Activated CD4-positive, alpha-beta memory T cell treated with anti-CD3 and anti-CD28 coated beads, Interleukin-2, amount 10 ng/mL, durations not matched to agents 7 days and 5 days (primary cell): ENCODE data around the gene SPAG7. TPM values are rescaled to one million over a fixed set of nuclear protein-coding genes. Genes with fewer than 3 reads are reported as not detected.
A peak's percentile ranks its signal among the peaks of the same experiment; 100 is the strongest.

Experiments
- CTCF ChIA-PET: fragments of 350-600 bp; sonication (Branson Sonifier 250); formaldehyde crosslinking; loops from one replicate; lab custom pipeline; 2021; ENCODE audit warnings: antibody characterized with exemption, inconsistent platforms; lab: Charles Lee
- POLR2A ChIA-PET: fragments of 350-600 bp; sonication (Branson Sonifier 250); formaldehyde crosslinking; loops from one replicate; lab custom pipeline; 2021; ENCODE audit warnings: antibody characterized with exemption; lab: Charles Lee
- DNase-seq: peaks from one replicate; pipeline ENCODE4 v3.0.0-alpha.2; 2020
- H3K27ac Mint-ChIP-seq: one replicate; pipeline ENCODE4 v1.8.0; 2021; ENCODE audit warnings: mild to moderate bottlenecking, mixed read lengths
- H3K27me3 Mint-ChIP-seq: one replicate; pipeline ENCODE4 v1.8.0; 2021; ENCODE audit warnings: mixed read lengths
- H3K36me3 Mint-ChIP-seq: one replicate; pipeline ENCODE4 v1.8.0; 2021; ENCODE audit warnings: low read depth, mixed read lengths
- H3K4me1 Mint-ChIP-seq: one replicate; pipeline ENCODE4 v1.8.0; 2021; ENCODE audit warnings: mixed read lengths
- H3K4me3 Mint-ChIP-seq: one replicate; pipeline ENCODE4 v1.8.0; 2021; ENCODE audit warnings: mild to moderate bottlenecking, mixed read lengths
- H3K9me3 Mint-ChIP-seq: one replicate; pipeline ENCODE4 v1.8.0; 2021; ENCODE audit warnings: mixed read lengths
- total RNA-seq, 2 experiments: library from RNA; stranded (reverse); gene quantifications; one replicate each; pipeline ENCODE4 v1.2.3, GENCODE V29; 2021

SPAG7 gene, protein sequence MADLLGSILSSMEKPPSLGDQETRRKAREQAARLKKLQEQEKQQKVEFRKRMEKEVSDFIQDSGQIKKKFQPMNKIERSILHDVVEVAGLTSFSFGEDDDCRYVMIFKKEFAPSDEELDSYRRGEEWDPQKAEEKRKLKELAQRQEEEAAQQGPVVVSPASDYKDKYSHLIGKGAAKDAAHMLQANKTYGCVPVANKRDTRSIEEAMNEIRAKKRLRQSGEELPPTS
- total RNA-seq: 10 to 100 TPM; 53.0 to 58.2 TPM

DNA sequence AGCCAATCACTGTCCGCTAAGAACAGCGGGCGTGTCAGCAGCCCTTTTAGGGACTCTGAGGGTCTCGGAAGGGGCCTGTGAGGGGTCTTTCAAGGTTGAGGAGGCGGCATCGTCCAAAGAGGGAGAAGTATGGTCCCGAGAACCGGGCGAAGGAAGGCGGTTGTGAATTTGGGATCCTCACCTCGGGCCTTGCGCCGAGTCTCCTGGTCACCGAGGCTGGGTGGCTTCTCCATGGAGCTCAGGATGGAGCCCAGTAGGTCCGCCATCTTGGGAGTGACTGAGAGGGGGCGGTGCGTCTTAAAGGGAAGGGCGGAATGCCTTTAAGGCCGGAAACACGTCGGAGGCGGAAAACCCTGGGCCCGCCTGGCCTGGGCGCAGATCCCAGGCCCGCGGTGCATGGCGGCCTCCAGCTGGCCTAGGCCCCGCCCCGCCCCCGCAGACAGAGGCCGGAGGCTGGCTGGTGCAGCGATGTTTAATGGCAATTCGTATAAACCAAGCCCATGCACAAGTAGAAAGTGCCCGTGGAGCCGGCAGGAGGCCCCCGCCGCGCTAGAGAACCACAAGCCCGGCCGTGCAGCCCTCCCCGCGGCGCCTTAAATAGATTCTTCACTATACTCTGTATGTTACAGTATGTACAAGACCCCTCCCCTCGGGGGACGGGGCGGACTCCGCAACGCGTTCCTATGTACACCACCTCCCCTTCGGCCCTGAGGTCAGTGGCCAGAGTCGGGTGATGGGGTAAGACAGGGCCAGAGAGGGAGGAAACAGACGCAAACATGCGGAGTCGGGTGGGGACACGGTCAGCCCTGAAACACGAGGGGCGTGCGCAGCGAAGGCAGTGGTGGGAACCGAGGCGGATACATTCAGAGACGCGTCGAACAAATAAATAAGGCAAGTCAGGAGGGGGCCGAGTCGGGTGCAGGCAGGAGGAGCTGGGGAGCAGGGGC is at the start of gene SPAG7:
Gene SPAG7 (minus strand): TSS at position 279 of the 947 bp plus-strand sequence. CDS start 13 bp downstream, at position 266.
- ChIA-PET POLR2A (interaction anchor here (0.8 to 15.5 kb wide), 16 partner anchors 12 to 824 kb away, joined by 3 to 711 read pairs (median 4); partner anchors contain the start of genes CAMTA2, CHRNE, ENO3 and INCA1), CTCF (interaction anchor here (0.6 to 2.4 kb wide), 21 partner anchors 9 to 471 kb away, joined by 3 to 22 read pairs (median 5); partner anchors contain the start of genes C1QBP, CAMTA2, CHRNE and ENO3)
- peak; percentile 95 for DNase-seq
- Mint-ChIP-seq H3K9me3 (no peaks in the 10 kb centered on the region), H3K4me3 (no peak within 1 kb of the TSS), H3K27ac (no peak within 1 kb of the TSS), H3K4me1 (peaks cover 25% of the 10 kb centered on the region), H3K36me3 (peaks cover 32% of the 10 kb centered on the region), H3K27me3 (no peaks in the 10 kb centered on the region)

DNA sequence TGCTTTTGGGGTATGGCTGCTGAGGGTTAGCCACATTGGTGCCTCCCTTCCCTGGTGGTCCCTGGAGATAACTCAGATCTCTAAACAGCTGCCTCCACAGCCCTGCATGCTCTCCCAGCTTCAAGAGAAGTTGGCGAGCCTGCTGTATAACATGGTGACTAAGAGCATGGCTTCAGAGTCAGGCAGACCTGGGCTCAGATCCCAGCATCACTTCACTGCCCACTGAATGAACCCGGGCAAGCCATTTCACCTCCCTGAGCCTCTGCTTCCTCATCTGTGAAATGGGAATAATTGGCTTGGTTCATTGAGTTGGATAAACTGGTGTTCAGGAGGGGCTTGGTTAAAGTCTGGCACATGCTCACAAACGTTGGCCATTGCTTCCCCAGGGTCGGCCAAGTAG is 46.7 kb upstream of the SPAG7 start:
- no peak for DNase-seq
- Mint-ChIP-seq H3K27me3 (no peaks in the 10 kb centered on the region), H3K27ac (no peak overlapping the region), H3K4me3 (no peak overlapping the region), H3K36me3 (peaks cover 41% of the 10 kb centered on the region), H3K4me1 (peaks cover 33% of the 10 kb centered on the region), H3K9me3 (no peaks in the 10 kb centered on the region)
- POLR2A ChIA-PET: no interaction called here
- CTCF ChIA-PET: no interaction called here

DNA sequence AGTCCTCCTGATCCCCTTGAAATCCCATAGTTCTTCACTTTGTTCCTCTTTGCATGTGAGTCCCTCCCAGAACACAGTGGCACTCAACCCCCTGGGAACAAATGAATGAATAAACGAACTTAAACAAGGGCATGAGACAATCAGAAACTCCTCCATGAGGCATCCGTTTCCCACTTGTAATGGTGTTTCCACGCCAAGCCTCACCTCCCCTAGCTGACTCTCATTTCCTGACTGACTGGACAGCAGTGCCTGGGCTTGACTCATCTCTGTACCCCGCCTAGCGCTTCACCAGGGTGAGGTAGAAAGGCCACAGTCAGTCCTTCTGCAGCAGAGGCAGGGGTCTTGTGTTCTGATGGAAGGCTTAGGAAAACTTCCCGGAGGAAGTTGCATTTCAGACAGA is 44.3 kb upstream of the SPAG7 start:
- Mint-ChIP-seq H3K4me3 (no peak overlapping the region), H3K36me3 (peaks cover 57% of the 10 kb centered on the region), H3K9me3 (no peaks in the 10 kb centered on the region), H3K27me3 (no peaks in the 10 kb centered on the region), H3K27ac (peak overlapping the region; percentile 61), H3K4me1 (peaks cover 25% of the 10 kb centered on the region)
- POLR2A ChIA-PET: no interaction called here
- DNase-seq: peak; percentile 56
- CTCF ChIA-PET: no interaction called here

DNA sequence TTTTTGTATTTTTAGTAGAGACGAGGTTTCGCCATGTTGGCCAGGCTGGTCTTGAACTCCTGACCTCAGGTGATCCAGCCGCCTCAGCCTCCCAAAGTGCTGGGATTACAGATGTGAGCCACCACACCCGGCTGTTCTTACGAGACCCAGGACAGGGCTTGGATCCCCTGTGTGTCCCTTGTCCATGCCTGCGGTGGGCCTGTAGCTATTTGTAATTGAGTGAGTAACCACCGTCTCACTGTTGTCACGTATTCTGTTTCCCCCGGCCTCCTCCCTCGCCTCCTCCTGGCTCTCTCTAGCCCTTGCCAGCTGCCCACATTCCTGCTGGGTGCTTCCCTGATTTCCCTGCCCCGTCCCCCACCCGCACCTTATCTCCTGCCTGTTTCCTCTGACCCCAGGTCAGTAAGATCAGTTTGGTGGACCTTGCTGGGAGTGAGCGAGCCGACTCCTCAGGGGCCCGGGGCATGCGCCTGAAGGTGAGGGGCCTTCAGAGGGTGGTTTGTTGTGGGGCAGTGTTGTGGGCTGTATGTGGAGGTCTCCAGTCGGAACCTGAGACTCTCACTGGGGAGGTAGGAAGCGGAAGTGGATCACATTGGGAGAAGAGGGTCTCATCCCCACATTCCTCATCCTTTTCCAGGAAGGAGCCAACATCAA is 35.7 kb upstream of the SPAG7 start:
- Mint-ChIP-seq H3K27ac (no peak overlapping the region), H3K36me3 (peaks cover 65% of the 10 kb centered on the region), H3K4me3 (no peak overlapping the region), H3K9me3 (no peaks in the 10 kb centered on the region), H3K27me3 (no peaks in the 10 kb centered on the region), H3K4me1 (peaks cover 15% of the 10 kb centered on the region)
- ChIA-PET POLR2A (no interaction called here), CTCF (interaction anchor here (0.7 kb wide), 1 partner anchor 53 kb away, joined by 3 read pairs; no protein-coding TSS in a partner anchor)
- DNase-seq: no peak

DNA sequence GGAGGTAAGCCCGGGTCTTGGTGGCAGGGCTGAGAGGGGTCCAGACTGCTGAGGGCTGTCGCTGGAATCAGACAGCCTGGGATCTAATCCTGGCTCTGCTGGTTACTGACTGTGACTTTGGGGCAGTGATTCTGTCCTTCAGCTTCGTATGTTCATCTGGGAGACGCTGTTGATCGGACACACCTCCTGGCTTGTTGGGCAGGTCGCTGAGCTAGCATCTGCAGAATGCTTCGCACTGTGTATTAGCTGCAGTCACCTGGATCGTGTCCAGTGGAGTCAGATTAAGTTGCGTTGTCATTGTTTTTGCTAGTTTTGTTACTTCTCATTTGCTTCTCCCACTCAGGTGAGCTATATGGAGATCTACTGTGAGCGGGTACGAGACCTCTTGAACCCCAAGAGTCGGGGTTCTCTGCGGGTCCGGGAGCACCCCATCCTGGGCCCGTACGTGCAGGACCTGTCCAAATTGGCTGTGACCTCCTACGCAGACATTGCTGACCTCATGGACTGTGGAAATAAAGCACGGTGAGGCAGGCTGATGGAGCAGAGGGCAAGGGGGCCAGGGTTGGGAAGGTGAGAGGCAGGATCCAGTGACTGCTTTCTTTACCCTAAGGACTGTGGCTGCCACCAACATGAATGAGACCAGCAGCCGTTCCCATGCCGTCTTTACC is 34.6 kb upstream of the SPAG7 start:
- H3K4me3 Mint-ChIP-seq: no peak overlapping the region
- peaks cover 15% of the 10 kb centered on the region for H3K4me1 Mint-ChIP-seq
- DNase-seq: no peak
- no peak overlapping the region for H3K27ac Mint-ChIP-seq
- H3K9me3 Mint-ChIP-seq: no peaks in the 10 kb centered on the region
- H3K36me3 Mint-ChIP-seq: peaks cover 54% of the 10 kb centered on the region
- CTCF ChIA-PET: interaction anchor here (0.7 kb wide), 1 partner anchor 54 kb away, joined by 3 read pairs; no protein-coding TSS in a partner anchor
- POLR2A ChIA-PET: no interaction called here
- H3K27me3 Mint-ChIP-seq: no peaks in the 10 kb centered on the region

DNA sequence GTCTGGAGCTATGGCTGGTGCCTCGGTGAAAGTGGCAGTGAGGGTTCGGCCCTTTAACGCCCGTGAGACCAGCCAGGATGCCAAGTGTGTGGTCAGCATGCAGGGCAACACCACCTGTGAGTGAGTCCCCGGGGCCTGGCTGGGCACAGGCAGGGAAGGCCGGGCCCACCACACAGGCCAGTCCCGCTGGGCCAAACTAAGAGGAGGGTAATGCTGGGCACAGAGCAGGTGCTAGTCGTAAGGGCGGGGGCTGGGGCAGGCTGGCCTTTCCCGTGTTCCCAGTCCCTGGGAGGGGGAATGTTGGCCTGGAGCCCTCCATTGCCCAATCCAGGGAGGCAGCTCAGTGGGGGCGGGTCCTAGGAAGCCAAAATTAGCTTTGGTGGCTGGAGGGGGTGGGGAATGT is 32.6 kb upstream of the SPAG7 start:
- Mint-ChIP-seq H3K36me3 (peaks cover 42% of the 10 kb centered on the region), H3K9me3 (no peaks in the 10 kb centered on the region), H3K27ac (no peak overlapping the region), H3K27me3 (no peaks in the 10 kb centered on the region), H3K4me3 (no peak overlapping the region), H3K4me1 (peaks cover 23% of the 10 kb centered on the region)
- ChIA-PET POLR2A (interaction anchor here (0.8 to 4.6 kb wide), 4 partner anchors 12 to 53 kb away, joined by 3 to 43 read pairs (median 3); partner anchors contain the start of genes CAMTA2 and PFN1), CTCF (no interaction called here)
- DNase-seq: no peak

DNA sequence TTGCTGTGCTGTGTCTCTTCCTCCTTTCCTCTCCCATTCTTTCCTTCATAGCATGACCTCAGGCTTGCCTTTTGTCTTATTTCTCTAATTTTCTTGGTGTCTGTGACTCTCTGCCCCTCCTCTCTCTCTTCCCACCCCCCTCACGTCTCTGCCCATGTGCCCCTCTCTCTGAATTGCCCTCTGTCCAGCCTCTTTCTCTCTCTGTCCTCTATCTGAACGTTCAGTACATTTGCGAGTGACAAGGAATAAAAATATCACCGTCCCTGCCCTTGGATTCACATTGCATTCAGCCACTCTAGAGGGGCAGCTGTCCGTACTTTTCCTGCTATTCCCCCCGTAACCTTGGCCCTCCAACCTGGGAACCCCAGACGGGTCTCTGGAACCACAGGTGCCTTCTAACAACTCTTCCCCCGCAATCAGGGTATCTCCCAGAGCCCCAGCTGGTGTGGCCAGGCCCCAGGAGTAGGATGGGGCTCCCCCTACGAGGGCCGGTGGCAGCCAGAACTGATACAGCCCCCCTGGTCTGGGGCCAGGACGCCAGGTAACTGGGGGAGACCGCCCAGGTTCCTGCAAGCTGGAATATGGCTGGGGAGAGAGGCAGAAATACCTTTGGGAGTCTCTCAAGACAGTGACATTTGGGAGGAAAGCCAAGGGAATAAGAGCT is 31.9 kb upstream of the SPAG7 start:
- Mint-ChIP-seq H3K4me3 (peak overlapping the region; percentile 79), H3K27ac (peak overlapping the region; percentile 33), H3K4me1 (peaks cover 26% of the 10 kb centered on the region), H3K27me3 (no peaks in the 10 kb centered on the region), H3K9me3 (no peaks in the 10 kb centered on the region), H3K36me3 (peaks cover 35% of the 10 kb centered on the region)
- ChIA-PET CTCF (no interaction called here), POLR2A (interaction anchor here (0.8 to 4.6 kb wide), 4 partner anchors 12 to 52 kb away, joined by 3 to 43 read pairs (median 3); partner anchors contain the start of genes CAMTA2 and PFN1)
- DNase-seq: no peak

DNA sequence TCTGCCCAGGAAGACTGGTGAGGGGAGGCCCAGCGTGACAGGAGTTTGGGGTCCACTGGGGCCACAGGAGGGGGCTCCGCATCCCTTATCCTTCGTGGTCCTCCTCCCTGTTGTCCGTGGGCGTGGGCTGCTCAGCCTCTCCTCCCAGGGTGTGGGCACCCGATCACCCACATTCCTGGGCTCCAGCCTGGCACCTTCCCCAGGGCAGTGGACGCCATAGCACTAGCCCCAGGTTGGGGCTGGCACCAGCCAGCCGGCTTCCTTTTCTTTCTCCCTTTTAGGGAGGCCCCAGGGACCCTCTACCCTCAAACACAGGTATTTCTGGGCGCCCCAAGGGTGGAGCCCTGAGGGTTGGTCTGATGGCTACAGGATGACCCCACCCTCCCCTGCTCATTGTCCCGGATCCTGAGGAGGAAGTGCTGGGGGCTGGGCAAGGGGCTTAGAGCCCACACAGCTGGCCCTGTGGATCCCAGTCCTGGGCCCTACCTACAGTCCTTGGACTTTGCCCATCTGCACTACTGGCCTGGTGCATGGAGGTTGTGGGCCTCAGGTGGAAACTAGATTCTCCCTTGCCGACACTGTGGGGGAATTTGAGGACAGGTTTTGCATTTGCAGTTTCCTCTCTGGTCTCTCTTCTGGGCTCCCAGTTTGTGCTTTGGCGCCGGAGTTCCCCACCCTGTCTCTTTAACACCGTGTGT is 31.3 kb upstream of the SPAG7 start:
- no peaks in the 10 kb centered on the region for H3K9me3 Mint-ChIP-seq
- peaks cover 29% of the 10 kb centered on the region for H3K36me3 Mint-ChIP-seq
- H3K27ac Mint-ChIP-seq: peak overlapping the region; percentile 33
- peak overlapping the region; percentile 79 for H3K4me3 Mint-ChIP-seq
- ChIA-PET CTCF (interaction anchor here (0.9 to 2.9 kb wide), 2 partner anchors 18 to 63 kb away, joined by 3 to 13 read pairs; no protein-coding TSS in a partner anchor), POLR2A (interaction anchor here (1.2 to 4.6 kb wide), 5 partner anchors 11 to 56 kb away, joined by 3 to 43 read pairs (median 25); partner anchors contain the start of genes CAMTA2, PFN1 and SPAG7)
- no peaks in the 10 kb centered on the region for H3K27me3 Mint-ChIP-seq
- no peak for DNase-seq
- H3K4me1 Mint-ChIP-seq: peaks cover 26% of the 10 kb centered on the region

DNA sequence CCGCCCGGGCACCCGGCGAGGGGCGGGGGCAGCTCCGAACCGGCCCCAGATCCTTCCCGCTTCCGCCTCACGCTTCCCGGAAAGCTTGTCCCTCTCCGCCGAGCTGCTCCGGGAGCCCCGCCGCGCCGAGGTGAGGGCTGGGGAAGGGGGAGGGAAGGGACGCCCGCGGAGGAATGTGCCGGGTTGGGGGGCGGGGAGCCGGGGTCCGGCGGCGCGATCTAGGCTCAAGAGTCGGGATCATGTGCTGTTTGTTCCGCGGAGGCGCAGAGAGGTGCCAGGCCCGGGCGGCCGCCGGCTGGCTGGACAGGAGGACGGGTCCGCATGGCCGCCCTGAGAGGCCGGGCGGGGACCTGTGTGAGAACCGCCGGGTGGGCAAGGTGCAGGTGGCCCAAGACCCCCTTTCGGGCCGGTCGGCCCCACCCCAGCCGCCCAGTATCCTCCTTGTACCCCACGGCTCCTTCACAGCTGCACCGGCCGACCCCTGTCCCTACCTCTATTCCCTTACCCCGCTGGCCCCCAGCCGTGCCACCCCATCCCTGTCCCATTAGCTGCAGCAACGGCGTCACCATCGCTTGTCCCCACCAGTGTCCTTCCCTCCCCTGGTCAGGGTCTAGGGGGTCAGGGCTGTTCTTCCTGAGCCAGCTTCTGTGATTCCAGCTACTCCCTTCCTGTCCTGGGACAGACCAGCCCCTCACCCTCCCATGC is 30.6 kb upstream of the SPAG7 start:
- Mint-ChIP-seq H3K9me3 (no peaks in the 10 kb centered on the region), H3K36me3 (peaks cover 22% of the 10 kb centered on the region), H3K4me3 (peak overlapping the region; percentile 79), H3K4me1 (peaks cover 26% of the 10 kb centered on the region), H3K27me3 (no peaks in the 10 kb centered on the region), H3K27ac (peak overlapping the region; percentile 52)
- no peak for DNase-seq
- ChIA-PET POLR2A (interaction anchor here (1.1 to 4.6 kb wide), 10 partner anchors 9 to 58 kb away, joined by 3 to 43 read pairs (median 5); partner anchors contain the start of genes CAMTA2, PFN1, RNF167 and SLC25A11), CTCF (interaction anchor here (0.9 to 2.9 kb wide), 4 partner anchors 11 to 89 kb away, joined by 3 to 13 read pairs (median 6); partner anchors contain the start of gene CAMTA2)

DNA sequence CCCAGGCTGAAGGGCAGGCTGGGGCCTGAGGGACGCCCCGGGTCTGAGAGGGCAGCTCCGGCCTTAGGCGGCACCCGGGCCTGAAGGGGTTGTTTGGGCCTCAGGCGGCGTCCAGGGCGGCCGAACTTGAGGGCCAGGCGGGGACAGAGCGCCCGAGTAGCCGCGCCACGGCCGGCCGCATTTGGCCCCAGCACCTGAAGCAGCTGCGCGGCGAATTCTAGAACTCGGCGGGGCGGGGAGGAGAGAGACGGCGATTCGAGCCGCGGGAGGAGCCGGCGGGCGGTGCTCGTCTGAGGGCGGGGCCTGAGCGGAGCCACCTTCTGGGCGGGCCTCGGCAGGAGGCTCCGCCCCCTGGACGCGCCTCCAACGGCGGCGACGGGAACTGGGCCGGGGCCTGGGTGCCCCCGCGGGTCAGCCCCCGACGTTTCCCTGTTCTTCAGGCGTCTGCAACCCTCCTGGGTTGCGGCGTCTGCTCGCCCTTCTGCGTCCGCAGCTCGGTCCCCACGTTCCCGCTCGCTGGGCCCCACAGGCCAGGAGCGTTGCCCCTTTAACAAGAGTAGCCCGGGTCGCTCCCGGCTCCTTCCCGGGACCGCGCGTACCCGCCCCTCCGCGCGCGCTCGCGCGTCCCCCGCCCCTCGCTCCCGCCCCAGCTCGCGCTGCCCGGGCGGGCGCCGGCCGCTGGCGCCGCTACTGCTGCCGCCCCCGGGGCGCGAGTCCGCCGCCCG is 29.8 kb upstream of the SPAG7 start, which contains the start of the genes INCA1 and KIF1C:
Gene INCA1 (minus strand): TSS at position 221 of the 725 bp plus-strand sequence. CDS start 3,085 bp downstream, outside the sequence.
Gene KIF1C (plus strand): TSS at position 649 of the 725 bp plus-strand sequence. CDS start 2,297 bp downstream, outside the sequence.
- Mint-ChIP-seq H3K9me3 (no peaks in the 10 kb centered on the region), H3K4me3 (peak within 1 kb of the TSS; percentile 79), H3K27ac (peak within 1 kb of the TSS; percentile 52), H3K27me3 (no peaks in the 10 kb centered on the region), H3K4me1 (peaks cover 26% of the 10 kb centered on the region), H3K36me3 (peaks cover 17% of the 10 kb centered on the region)
- ChIA-PET POLR2A (interaction anchor here (0.5 to 4.6 kb wide), 11 partner anchors 8 to 58 kb away, joined by 3 to 43 read pairs (median 4); partner anchors contain the start of genes CAMTA2, PFN1, RNF167 and SLC25A11), CTCF (interaction anchor here (1.1 to 2.9 kb wide), 5 partner anchors 11 to 88 kb away, joined by 3 to 13 read pairs (median 5); partner anchors contain the start of genes CAMTA2 and SPAG7)
- DNase-seq: peak; percentile 92
